ENCODE data around the gene BTK. TPM values are rescaled to one million over a fixed set of nuclear protein-coding genes. Genes with fewer than 3 reads are reported as not detected.

The BTK gene
- total RNA-seq, 1 experiment from 2014 or later: 0.35 TPM

DNA sequence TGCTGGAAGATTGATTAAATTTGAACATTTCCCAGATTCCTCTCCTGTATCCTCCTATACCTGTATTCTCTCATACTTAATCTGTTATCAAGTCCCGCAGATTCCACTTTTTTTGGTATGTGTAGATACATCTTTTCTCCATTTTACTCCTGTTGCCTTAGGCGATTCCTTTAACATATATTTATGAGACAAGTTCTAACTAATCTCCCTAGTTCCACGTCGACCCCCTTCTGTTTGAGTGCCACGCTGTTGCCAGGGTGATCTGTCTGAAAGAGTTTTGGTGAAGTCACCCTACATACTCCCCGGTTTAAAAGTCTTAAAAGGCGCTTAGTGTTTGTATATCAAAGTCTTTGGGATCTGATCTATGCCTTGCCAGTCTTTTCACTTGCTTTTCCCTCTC is 24.5 kb upstream of the BTK start:
- H3K27ac ChIP-seq (ENCODE audit: insufficient read length, low read depth, low read length): no peak overlapping the region

More for the DNA sequence above, 24.5 kb upstream of the BTK start:
- Histone ChIP-seq H3K14ac (ENCODE audit: insufficient read depth, low read length) (no peak overlapping the region), H3K9me3 (ENCODE audit: control insufficient read depth, low read depth, low read length) (peaks cover 17% of the 10 kb centered on the region), H2BK120ac (ENCODE audit: low read depth, low read length, poor library complexity, severe bottlenecking) (no peak overlapping the region), H3K23me2 (ENCODE audit: insufficient read length, low read depth, low read length, poor library complexity, severe bottlenecking) (peaks cover 4% of the 10 kb centered on the region), H3K9ac (ENCODE audit: extremely low read depth, insufficient read length, low read length) (no peak overlapping the region), H3T11ph (ENCODE audit: low read length) (no peak overlapping the region), H3K23ac (ENCODE audit: insufficient read length, low read depth, low read length) (no peak overlapping the region), H3K56ac (ENCODE audit: insufficient read length, low read depth, low read length) (no peak overlapping the region), H4K8ac (replicated peaks; ENCODE audit: insufficient read length, low read depth, low read length) (no peak overlapping the region), H3K79me1 (ENCODE audit: insufficient read depth, low read depth, low read length, poor library complexity, severe bottlenecking) (no peaks in the 10 kb centered on the region), H2BK20ac (ENCODE audit: low read depth, low read length, poor library complexity, severe bottlenecking) (no peak overlapping the region), H3K79me2 (ENCODE audit: insufficient read depth, low read length) (peaks cover 7% of the 10 kb centered on the region; the same call in 1 of the 2 replicates), H3K27me3 (ENCODE audit: insufficient read depth, low read length) (no peaks in the 10 kb centered on the region), H4K91ac (ENCODE audit: insufficient read length, low read depth, low read length) (no peak overlapping the region), H3K4me1 (ENCODE audit: insufficient read depth, low read length) (no peaks in the 10 kb centered on the region), H2BK15ac (ENCODE audit: low read depth, low read length) (no peak overlapping the region), H2BK5ac (ENCODE audit: insufficient read length, low read length) (no peak overlapping the region), H3K4me2 (ENCODE audit: insufficient read depth, insufficient read length, low read length) (no peak overlapping the region), H3K18ac (ENCODE audit: insufficient read length, low read depth, low read length) (no peak overlapping the region), H4K5ac (ENCODE audit: insufficient read length, low read depth, low read length) (no peak overlapping the region), H2AK5ac (ENCODE audit: insufficient read length, low read length) (no peak overlapping the region), H4K20me1 (ENCODE audit: control insufficient read depth, insufficient read depth, insufficient read length) (no peaks in the 10 kb centered on the region), H3K4ac (ENCODE audit: low read depth, low read length) (no peak overlapping the region), H2BK12ac (ENCODE audit: insufficient read length, low read depth, low read length) (no peak overlapping the region), H2AFZ (ENCODE audit: low read length) (no peak overlapping the region)
- DNase-seq: no peak
- peaks cover 5 to 13% of the 10 kb centered on the region in 2 experiments; a peak in 3 of 4 replicates for H3K4me1 Mint-ChIP-seq
- TF ChIP-seq, protein P1, sequence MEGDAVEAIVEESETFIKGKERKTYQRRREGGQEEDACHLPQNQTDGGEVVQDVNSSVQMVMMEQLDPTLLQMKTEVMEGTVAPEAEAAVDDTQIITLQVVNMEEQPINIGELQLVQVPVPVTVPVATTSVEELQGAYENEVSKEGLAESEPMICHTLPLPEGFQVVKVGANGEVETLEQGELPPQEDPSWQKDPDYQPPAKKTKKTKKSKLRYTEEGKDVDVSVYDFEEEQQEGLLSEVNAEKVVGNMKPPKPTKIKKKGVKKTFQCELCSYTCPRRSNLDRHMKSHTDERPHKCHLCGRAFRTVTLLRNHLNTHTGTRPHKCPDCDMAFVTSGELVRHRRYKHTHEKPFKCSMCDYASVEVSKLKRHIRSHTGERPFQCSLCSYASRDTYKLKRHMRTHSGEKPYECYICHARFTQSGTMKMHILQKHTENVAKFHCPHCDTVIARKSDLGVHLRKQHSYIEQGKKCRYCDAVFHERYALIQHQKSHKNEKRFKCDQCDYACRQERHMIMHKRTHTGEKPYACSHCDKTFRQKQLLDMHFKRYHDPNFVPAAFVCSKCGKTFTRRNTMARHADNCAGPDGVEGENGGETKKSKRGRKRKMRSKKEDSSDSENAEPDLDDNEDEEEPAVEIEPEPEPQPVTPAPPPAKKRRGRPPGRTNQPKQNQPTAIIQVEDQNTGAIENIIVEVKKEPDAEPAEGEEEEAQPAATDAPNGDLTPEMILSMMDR (conservative IDR thresholded peaks at IDR 0.05): no peak
- peak overlapping the region in 1 of 3 experiments; percentile 30; a peak in 3 of 7 replicates for H3K27ac Mint-ChIP-seq
- no CpG with 5 or more reads among the region's 7 CpGs for WGBS (ENCODE audit: extremely low coverage, insufficient read length, low lambda C conversion rate)
- peaks cover 19 to 27% (median 21%) of the 10 kb centered on the region in 3 experiments for H3K36me3 Mint-ChIP-seq (ENCODE audit: insufficient read depth in 1 of 3, low read depth in 3 of 3)
- peaks cover 62 to 69% of the 10 kb centered on the region in 2 experiments for H3K9me3 Mint-ChIP-seq
- H3K27me3 Mint-ChIP-seq (ENCODE audit: low read depth): peaks cover 1% of the 10 kb centered on the region; the same call in 1 of the 2 replicates
- H3K4me3 Mint-ChIP-seq: peak overlapping the region; percentile 35 to 36; a peak in 4 of 5 replicates

All from H9 (cell line).